Spleen (tissue), 7 donors: ENCODE data around the gene OSBPL9.

Experiments used
- CTCF ChIP-seq, 11 experiments: fragments of 200-600 bp in 7 of 11; fragments of 450-650 bp in 4 of 11; sonication (generic) in 4 of 11; IDR thresholded peaks in 8 of 11; conservative IDR thresholded peaks in 3 of 11; 1 replicate in 7 of 11; 2 replicates in 4 of 11; pipeline versions ENCODE4 v1.4.0 to v1.8.0; 2016 to 2021; ENCODE audit warnings: antibody characterized with exemption in 11 of 11, inconsistent platforms in 4 of 11, mild to moderate bottlenecking in 1 of 11
- POLR2A ChIP-seq, 3 donors: fragments of 450-650 bp; IDR thresholded peaks; one replicate each; pipeline ENCODE4 v1.5.1; 2017; ENCODE audit warnings: antibody characterized with exemption in 3 of 3, mild to moderate bottlenecking in 1 of 3
- donor health status: DM: no; HTN: no; CAD: no; lungs with moderate emphysema.
- donor health status: DM: no; HTN: no; CAD: no.
- donor health status: DM: no; HTN: no; CAD: no.

GRCh38 chr1:51600965-51601364 lies 15.9 kb upstream of the OSBPL9 start:
- TF ChIP-seq POLR2A (IDR thresholded peaks at IDR 0.05) = no peak
- TF ChIP-seq CTCF (IDR thresholded peaks at IDR 0.05 in 8 of 11, conservative IDR thresholded peaks at IDR 0.05 in 3 of 11) = no peak
